ENCODE data around the gene PDE3B.
"Not testable (repeated sequence)": the region's sequence is repeated elsewhere in the genome, so short reads cannot be mapped to it uniquely, and the experiment has no call there.

PDE3B gene

GRCh38 chr11:14678350-14678749, 34.7 kb downstream of the PDE3B start:
- no peak for DNase-seq

- DNase-seq = no peak
Observed at GRCh38 chr11:14679662-14680061, 36.1 kb downstream of the PDE3B start.

- not testable (repeated sequence) for DNase-seq
Observed at GRCh38 chr11:14684234-14684915, 40.8 kb downstream of the PDE3B start.

DNA sequence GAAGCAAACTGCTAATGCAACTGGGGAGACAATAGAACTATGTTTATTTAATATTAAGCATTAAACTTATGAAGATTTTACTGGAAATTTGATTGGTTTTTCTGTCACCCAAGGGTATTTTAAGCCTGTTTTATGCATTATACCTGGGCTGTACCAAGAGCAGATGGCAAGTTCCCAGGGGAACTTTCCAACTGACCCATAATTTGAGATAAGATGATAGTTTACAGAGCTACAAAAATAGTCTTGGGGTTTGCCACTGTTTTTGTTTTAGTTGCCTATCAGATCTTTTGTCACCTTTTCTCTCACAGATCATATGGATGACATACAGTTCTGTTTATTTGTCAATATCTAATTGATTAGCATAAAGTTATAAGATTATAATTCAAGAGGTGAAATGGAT, 43.9 kb downstream of the PDE3B start:
- DNase-seq = no peak

DNA sequence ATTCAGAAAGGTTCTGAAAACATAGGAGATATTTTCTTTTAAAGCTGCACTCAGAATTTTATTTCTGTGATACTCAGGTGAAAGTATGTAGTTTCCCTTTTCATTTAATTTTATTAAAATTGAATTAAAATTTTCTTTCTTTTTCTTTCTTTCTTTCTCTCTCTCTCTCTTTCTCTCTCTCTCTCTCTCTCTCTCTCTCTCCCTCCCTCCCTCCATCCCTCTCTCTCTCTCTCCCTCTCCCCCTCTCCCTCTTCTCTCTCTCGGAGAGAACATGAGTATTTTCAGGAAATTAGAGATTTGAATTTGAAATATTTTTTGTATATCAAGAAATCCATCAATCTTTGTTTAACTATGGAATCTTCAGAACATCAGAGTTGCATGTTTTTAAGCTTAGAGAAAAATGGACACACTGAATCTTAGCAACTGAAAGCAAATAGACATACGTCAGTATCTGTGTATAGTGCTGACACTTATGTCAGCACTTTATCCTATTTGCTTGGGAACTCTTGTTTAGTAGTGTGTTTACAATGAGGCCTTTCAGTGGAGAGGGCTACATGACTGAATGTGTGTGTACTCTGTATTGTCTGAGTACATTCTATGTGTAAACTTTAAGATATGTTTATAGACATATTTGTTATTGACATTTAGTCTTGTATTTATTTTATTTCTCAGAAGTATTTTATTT, 44.5 kb downstream of the PDE3B start:
- DNase-seq = peak; percentile 14

DNA sequence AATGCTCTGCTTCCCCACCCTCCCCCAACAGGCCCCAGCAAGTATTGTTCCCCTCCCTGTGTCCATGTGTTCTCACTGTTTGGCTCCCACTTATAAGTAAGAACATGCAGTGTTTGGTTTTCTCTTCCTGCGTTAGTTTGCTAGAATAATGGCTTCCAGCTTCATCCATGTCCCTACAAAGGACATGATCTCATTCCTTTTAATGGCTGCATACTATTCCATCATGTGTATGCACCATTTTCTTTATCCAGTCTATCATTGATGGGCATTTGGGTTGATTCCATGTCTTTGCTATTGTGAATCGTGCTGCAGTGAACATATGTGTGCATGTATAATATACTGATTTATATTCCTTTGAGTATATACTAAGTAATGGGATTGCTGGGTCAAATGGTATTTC, 52.1 kb downstream of the PDE3B start:
- DNase-seq = not testable (repeated sequence)

GRCh38 chr11:14698771-14699170, 55.2 kb downstream of the PDE3B start:
- DNase-seq = no peak

- no peak for DNase-seq
Observed at GRCh38 chr11:14700593-14700992, 57.0 kb downstream of the PDE3B start.

- no peak for DNase-seq
Observed at GRCh38 chr11:14702760-14703159, 59.2 kb downstream of the PDE3B start.

DNA sequence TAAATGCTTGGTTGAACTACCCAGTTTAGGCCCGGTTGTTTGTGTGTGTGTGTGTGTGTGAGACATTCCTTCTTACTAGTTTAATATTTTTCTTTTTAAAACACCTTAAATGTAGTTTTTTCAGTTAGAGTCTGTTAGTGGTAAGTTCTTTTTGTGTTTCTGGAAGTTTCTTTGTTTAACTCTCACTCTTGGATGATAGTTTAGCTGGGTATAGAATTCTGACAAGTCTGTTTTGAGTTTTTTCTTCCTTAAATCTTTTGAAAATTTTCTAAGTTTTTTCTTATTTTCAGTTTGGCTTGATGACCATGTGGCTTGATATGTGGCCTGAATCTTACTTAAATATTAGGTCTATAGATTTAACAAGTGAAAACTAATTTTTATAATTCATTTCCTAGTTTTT, 60.1 kb downstream of the PDE3B start:
- no peak for DNase-seq

DNA sequence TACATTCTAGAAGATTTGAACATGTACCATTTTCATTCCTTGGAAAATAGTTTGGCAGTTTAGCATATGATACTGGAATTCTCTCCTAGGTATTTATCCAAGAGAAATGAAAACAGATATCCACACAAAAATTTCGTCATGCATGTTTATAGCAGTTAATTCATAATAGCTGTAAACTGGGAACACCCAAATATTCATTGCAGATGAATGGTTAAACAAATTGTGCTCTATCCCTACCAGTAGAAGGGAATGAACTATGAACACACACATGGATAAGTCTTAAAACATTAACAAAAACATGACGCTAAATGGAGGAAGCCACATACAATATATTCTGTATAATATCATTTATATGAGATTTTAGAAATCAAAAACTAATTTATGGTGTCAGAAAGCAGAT, 61.5 kb downstream of the PDE3B start:
- no peak for DNase-seq

- DNase-seq = no peak
Observed at GRCh38 chr11:14713496-14714244, 70.1 kb downstream of the PDE3B start.

DNA sequence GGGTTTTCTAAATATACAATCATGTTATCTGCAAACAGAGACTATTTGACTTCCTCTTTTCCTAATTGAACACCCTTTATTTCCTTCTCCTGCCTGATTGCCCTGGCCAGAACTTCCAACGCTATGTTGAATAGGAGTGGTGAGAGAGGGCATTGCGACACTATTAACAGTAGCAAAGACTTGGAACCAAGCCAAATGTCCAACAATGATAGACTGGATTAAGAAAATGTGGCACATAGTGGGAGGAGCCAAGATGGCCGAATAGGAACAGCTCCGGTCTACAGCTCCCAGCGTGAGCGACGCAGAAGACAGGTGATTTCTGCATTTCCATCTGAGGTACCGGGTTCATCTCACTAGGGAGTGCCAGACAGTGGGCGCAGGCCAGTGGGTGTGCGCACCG, 72.1 kb downstream of the PDE3B start:
- DNase-seq = not testable (repeated sequence)

DNA sequence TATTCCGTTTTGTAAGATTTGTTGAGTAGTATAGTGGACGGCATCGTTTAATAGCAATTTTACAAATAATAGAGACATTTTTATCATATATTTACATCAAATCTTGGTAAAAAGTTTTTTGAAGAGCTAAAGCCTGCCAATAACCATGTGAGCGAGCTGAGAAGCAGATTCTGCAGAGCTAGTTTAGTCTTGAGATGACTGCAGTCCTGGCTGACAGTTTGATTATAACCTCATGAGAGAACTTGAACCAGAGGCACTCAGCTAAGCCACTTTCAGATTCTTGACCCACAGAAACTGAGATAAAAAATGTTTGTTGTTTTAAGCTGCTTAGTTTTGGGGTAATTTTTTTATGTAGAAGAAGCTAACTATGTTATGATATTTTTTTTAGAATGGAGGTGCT, 78.9 kb downstream of the PDE3B start:
- no peak for DNase-seq

DNA sequence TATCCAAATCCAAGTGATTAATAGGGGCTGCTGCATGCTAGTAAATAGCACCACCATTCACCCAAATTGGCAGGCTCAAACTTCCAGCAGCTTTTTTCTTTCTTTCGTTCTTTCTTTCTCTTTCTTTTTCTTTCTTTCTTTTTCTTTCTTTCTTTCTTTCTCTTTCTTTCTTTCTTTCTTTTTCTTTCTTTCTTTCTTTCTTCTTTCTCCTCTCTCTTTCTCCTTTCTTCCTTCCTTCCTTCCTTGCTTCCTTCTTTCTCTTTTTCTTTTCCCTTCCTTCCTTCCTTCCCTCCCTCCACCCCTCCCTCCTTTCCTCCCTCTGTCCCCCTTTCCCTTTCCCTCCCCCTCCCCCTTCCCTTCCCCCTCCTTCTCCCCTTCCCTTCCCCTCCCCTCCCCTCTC, 81.5 kb downstream of the PDE3B start:
- DNase-seq = no peak

GRCh38 chr11:14727215-14727614, 83.6 kb downstream of the PDE3B start:
- DNase-seq = no peak

DNA sequence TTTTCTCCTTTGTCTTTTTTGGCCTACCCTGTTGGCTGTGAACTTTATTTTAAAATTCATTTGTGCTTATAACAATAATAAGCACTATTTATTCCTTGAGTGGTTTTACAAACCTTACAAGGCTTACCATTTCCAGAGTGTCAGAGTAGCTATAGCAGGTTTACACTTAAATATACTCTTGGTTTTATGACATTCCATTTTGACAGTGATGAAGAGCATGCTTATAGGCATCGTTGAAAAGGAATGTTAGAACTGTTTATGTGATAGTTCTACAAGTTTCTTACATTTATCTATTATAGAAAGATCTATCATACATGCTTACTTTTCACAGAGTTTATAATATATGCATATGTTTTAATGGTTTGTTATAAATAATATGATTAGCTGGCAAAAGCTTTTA, 84.1 kb downstream of the PDE3B start:
- no peak for DNase-seq

DNA sequence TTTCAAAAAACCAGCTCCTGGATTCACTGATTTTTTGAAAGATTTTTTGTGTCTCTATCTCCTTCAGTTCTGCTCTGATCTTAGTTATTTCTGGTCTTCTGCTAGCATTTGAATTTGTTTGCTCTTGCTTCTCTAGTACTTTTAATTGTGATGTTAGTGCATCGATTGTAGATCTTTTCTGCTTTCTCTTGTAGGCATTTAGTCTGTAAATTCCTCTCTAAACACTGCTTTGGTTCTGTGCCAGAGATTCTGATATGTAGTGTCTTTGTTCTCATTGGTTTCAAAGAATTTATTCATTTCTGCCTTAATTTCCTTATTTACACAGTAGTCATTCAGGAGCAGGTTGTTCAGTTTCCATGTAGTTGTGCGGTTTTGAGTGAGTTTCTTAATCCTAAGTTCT, 96.9 kb downstream of the PDE3B start:
- not testable (repeated sequence) for DNase-seq

DNA sequence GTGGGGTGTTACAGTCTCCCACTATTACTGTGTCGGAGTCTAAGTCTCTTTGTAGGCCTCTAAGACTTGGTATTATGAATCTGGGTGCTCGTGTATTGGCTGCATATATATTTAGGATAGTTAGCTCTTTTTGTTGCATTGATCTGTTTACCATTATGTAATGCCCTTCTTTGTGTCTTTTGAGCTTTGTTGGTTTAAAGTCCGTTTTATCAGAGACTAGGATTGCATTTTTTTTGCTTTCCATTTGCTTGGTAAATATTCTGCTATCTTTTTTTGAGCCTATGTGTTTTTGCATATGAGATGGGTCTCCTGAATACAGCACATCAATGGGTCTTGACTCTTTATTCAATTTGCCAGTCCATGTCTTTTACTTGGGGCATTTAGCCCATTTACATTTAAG, 97.6 kb downstream of the PDE3B start:
- DNase-seq = no peak

DNA sequence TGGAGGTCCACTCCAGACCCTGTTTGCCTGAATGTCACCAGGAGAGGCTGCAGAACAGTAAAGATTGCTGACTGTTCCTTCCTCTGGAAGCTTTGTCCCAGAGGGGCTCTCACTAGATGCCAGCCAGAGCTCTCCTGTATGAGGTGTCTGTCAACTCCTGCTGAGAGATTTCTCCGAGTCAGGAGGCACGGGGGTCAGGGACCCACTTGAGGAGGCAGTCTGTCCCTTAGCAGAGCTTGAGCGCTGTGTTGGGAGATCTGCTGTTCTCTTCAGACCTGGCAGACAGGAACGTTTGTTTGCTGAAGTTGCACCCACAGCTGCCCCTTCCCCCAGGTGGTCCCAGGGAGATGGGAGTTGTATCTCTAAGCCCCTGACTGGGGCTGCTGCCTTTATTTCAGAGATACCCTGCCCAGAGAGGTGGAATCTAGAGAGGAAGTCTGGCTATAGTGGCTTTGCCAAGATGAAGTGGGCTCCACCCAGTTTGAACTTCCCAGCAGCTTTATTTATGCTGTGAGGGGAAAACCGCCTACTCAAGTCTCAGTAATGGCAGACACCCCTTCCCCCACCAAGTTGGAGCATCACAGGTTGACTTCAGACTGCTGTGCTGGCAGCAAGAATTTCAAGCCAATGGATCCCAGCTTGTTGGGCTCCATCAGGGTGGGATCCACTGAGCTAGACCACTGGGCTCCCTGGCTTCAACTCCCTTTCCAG, 99.4 kb downstream of the PDE3B start:
- no peak for DNase-seq

GRCh38 chr11:14743667-14744066, 100.1 kb downstream of the PDE3B start:
- not testable (repeated sequence) for DNase-seq

DNA sequence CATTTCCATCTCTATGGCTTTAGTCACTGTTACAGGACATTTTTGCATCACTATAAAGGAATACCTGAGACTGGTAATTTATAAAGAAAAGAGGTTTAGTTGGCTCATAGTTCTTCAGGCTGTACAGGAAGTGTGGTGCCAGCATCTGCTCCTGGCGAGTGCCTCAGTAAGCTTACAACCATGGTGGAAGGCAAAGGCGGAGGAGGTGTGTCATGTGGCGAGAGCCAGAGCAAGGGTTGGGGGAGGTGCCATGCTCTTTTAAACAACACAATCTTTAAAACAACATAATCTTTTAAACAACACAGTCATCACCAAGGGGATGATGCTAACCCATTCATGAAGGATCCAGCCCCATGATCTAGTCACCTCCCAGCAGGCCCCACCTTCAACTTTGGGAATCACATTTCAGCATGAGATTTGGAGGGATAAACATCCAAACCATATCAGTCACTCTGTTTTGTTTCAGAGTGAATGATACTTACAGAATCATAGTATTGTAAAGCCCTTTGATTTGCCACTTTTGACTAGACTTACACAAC, 103.3 kb downstream of the PDE3B start:
- no peak for DNase-seq

- DNase-seq = no peak
Observed at GRCh38 chr11:14748090-14748489, 104.5 kb downstream of the PDE3B start.
